HEK293T (cell line): ENCODE measurements around the gene CCL24.
A peak's percentile ranks its signal among the peaks of the same experiment; 100 is the strongest.
"Not testable (repeated sequence)": the region's sequence is repeated elsewhere in the genome, so short reads cannot be mapped to it uniquely, and the experiment has no call there.

Source experiments
- CTCF ChIA-PET: fragments of 350-600 bp; formaldehyde crosslinking; extraction: SDS; loops from one replicate; lab custom pipeline; 2021; ENCODE audit warnings: antibody characterized with exemption, inconsistent platforms; lab: Yijun Ruan, JAX
- POLR2A ChIA-PET: fragments of 350-600 bp; formaldehyde crosslinking; extraction: SDS; loops from one replicate; lab custom pipeline; 2020; ENCODE audit warnings: antibody characterized with exemption, inconsistent platforms; lab: Yijun Ruan, JAX
- DNase-seq: peaks from one replicate; pipeline ENCODE4 v3.0.0; 2012; ENCODE audit warnings: mixed read lengths; ENCODE audit errors: extremely low spot score
- ARNT ChIP-seq: fragments of 450-650 bp; IDR thresholded peaks from 2 replicates; pipeline ENCODE4 v1.6.1; 2017; ENCODE audit warnings: mild to moderate bottlenecking
- BHLHE40 ChIP-seq: fragments of 450-650 bp; IDR thresholded peaks from 2 replicates; pipeline ENCODE4 v1.6.1; 2016; ENCODE audit warnings: mild to moderate bottlenecking, moderate library complexity, borderline replicate concordance
- CTBP1 ChIP-seq: fragments of 450-650 bp; IDR thresholded peaks from 2 replicates; pipeline ENCODE4 v1.6.1; 2016; ENCODE audit warnings: borderline replicate concordance
- ELF4 ChIP-seq: fragments of 450-650 bp; IDR thresholded peaks from 2 replicates; pipeline ENCODE4 v1.6.1; 2017; ENCODE audit warnings: antibody characterized with exemption
- FOXA1 ChIP-seq: fragments of 450-650 bp; IDR thresholded peaks from 2 replicates; pipeline ENCODE4 v1.6.1; 2016; ENCODE audit warnings: mild to moderate bottlenecking
- FOXK2 ChIP-seq: fragments of 450-650 bp; IDR thresholded peaks from 2 replicates; pipeline ENCODE4 v1.6.1; 2016; ENCODE audit warnings: mild to moderate bottlenecking
- FOXM1 ChIP-seq: fragments of 450-650 bp; IDR thresholded peaks from 2 replicates; pipeline ENCODE4 v1.6.1; 2017; ENCODE audit warnings: mild to moderate bottlenecking, borderline replicate concordance
- HDGF ChIP-seq: fragments of 450-650 bp; IDR thresholded peaks from 2 replicates; pipeline ENCODE4 v1.6.1; 2017; ENCODE audit warnings: antibody characterized with exemption, borderline replicate concordance
- L3MBTL2 ChIP-seq: fragments of 450-650 bp; conservative IDR thresholded peaks from 2 replicates; pipeline ENCODE4 v1.6.1; 2016; ENCODE audit warnings: mild to moderate bottlenecking
- LEF1 ChIP-seq: fragments of 450-650 bp; IDR thresholded peaks from 2 replicates; pipeline ENCODE4 v1.6.1; 2017; ENCODE audit warnings: mild to moderate bottlenecking, borderline replicate concordance
- NFRKB ChIP-seq: fragments of 450-650 bp; IDR thresholded peaks from 2 replicates; pipeline ENCODE4 v1.6.1; 2016; ENCODE audit warnings: mild to moderate bottlenecking, moderate library complexity
- PKNOX1 ChIP-seq: fragments of 450-650 bp; IDR thresholded peaks from 2 replicates; pipeline ENCODE4 v1.6.1; 2016
- SP1 ChIP-seq: fragments of 450-650 bp; IDR thresholded peaks from 2 replicates; pipeline ENCODE4 v1.6.1; 2017
- SUZ12 ChIP-seq: fragments of 450-650 bp; IDR thresholded peaks from 2 replicates; pipeline ENCODE4 v1.6.1; 2016; ENCODE audit warnings: mild to moderate bottlenecking
- TARDBP ChIP-seq: fragments of 450-650 bp; IDR thresholded peaks from 2 replicates; pipeline ENCODE4 v1.6.1; 2016
- ZNF384 ChIP-seq: fragments of 450-650 bp; IDR thresholded peaks from 2 replicates; pipeline ENCODE4 v1.6.1; 2016

The CCL24 gene

DNA sequence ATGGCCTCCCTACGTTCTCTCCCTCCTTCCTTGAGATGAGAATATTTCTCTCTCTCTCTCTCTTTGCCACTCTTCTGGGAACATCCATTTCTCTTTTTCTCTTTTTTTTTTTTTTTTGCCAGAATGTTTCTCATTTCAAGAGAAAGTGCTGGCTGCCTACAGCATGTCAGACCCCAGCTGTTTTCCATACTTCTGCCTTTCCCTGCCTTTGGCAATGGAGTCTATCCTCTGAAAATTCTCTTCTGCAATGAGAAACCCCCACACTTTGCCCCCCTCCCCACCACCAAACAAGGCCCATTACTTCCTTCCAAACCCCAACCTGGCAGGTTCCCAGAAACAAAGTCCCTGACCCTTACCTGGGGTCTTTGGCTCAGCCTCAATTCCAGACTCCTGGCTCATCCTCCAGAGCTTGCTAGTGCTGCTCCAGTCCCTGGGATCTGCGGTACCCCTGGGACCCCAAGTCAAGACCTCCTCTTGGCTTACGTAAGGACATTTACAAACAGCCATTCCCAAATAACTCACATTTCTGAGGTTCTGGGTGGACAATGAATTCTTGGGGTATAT lies 24.2 kb downstream of the CCL24 start:
- TF ChIP-seq L3MBTL2 (no peak), LEF1 (no peak), HDGF (no peak), CTBP1 (no peak), FOXA1 (no peak), SP1 (no peak), FOXK2 (no peak), ELF4 (no peak), NFRKB (no peak), BHLHE40 (no peak), TARDBP (no peak), ZNF384 (no peak), FOXM1 (no peak), SUZ12 (no peak), PKNOX1 (no peak), ARNT (no peak)
- ChIA-PET POLR2A (no interaction called here), CTCF (no interaction called here)
- no peak for DNase-seq

DNA sequence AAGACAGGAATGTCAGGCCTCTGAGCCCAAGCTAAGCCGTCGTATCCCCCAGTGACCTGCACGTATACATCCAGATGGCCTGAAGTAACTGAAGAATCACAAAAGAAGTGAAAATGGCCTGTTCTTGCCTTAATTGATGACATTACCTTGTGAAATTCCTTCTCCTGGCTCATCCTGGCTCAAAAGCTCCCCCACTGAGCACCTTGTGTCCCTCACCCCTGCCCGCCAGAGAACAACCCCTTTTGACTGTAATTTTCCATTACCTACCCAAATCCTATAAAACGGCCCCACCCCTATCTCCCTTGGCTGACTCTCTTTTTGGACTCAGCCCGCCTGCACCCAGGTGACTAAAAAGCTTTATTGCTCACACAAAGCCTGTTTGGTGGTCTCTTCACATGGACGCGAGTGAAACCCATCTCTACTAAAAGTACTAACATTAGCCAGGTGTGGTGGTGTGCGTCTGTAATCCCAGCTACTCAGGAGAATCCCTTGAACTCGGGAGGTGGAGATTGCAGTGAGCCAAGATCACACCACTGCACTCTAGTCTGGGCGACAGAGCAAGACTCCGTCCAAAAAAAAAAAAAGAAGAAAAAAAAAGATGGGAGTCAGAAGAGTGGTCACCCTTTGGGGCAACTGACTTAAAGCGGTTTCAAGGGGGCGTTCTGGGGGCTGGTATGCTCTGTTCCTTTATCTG lies 25.3 kb downstream of the CCL24 start:
- DNase-seq, POLR2A ChIA-PET: not testable (repeated sequence)
- CTCF ChIA-PET = interaction anchor here (0.7 kb wide), 1 partner anchor 11 kb away, joined by 10 read pairs; no protein-coding TSS in a partner anchor

GRCh38 chr7:75783058-75783457 lies 30.5 kb downstream of the CCL24 start:
- CTCF ChIA-PET, POLR2A ChIA-PET, DNase-seq: not testable (repeated sequence)

- POLR2A ChIA-PET, CTCF ChIA-PET, DNase-seq: not testable (repeated sequence)
These were observed 32.8 kb downstream of the CCL24 start for GRCh38 chr7:75780647-75781273.

DNA sequence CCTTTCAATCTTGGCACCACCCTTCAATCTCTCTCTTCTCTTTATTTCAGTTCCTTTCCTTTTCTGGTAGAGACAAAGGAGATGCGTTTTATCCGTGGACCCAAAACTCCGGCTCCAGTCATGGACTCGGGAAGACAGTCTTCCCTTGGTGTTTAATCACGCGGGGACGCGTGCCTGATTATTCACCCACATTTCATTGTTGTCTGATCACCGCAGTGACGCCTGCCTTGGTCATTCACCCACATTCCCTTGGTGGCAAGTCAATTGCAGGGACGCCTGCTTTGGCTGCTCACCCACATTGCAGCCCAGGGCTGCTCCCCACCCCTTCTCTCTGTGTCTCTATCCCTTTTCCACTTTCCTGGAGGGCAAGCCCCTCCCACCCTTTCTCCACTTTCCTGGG lies 34.1 kb downstream of the CCL24 start:
- CTCF ChIA-PET, DNase-seq, POLR2A ChIA-PET: not testable (repeated sequence)

- CTCF ChIA-PET, POLR2A ChIA-PET, DNase-seq: not testable (repeated sequence)
These were observed 34.6 kb downstream of the CCL24 start for GRCh38 chr7:75779035-75779434.

DNA sequence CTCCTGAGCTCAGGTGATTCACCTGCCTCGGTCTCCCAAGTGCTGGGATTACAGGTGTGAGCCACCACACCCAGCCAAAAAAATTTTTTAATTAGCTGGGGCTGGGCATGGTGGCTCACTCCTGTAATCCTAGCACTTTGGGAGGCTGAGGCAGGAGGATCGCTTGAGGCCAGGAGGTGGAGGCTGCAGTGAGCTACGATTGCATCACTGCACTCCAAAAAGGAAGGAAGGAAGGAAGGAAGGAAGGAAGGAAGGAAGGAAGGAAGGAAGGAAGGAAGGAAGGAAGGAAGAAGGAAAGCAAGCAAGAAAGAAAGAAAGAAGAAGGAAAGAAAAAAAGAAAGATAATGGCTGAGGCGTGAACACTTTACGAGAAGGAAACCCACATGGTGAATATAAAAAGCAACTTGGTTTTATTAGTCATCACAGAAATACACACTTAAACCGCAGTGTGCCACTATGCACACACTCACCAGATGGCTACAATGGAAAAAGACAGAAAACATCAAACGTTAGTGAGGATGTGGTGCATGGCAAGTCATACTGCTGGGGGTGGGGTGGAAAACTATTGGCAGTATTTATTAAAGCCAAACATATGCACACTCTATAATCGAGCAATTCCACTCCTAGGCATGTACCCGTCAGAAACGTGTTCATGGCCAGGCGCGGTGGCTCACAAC lies 37.2 kb downstream of the CCL24 start:
- CTCF ChIA-PET = no interaction called here

DNA sequence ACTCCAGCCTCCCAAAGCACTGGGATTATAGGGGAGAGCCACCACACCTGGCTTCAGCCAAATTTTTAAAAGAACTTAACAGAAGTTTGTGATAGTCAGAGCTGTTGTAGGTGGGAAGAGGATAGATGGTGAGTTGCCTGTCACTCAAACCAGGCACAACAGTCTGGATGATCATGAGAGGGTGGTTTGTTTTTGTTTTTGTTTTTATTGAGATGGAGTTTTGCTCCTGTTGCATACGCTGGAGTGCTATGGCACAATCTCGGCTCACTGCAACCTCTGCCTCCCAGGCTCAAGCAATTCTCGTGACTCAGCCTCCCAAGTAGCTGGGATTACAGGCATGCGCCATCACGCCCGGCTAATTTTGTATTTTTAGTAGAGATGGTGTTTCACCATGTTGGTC lies 39.6 kb downstream of the CCL24 start:
- TF ChIP-seq PKNOX1 = peak; percentile 81
- DNase-seq, CTCF ChIA-PET, POLR2A ChIA-PET: not testable (repeated sequence)

More for the DNA sequence above, 37.2 kb downstream of the CCL24 start:
- DNase-seq = no peak
- POLR2A ChIA-PET = no interaction called here
- no peak for TF ChIP-seq FOXA1
